Upper lobe of left lung (tissue), 4 donors: ENCODE measurements around the gene SYNGR1.

Source experiments
- CTCF ChIP-seq, 6 experiments: fragments of 450-650 bp in 4 of 6; fragments of 200-600 bp in 2 of 6; sonication (generic) in 2 of 6; IDR thresholded peaks; one replicate each; pipeline ENCODE4 v1.5.1; 2016 to 2019; ENCODE audit warnings: antibody characterized with exemption in 6 of 6
- EP300 ChIP-seq, 4 donors: sonication (generic); formaldehyde crosslinking; IDR thresholded peaks; one replicate each; pipeline ENCODE4 v1.5.1; 2017; ENCODE audit warnings: antibody characterized with exemption in 4 of 4, control low read depth in 2 of 4
- POLR2A ChIP-seq, 4 donors: fragments of 450-650 bp; IDR thresholded peaks; one replicate each; pipeline ENCODE4 v1.5.1; 2016 to 2017; ENCODE audit warnings: antibody characterized with exemption in 4 of 4, mild to moderate bottlenecking in 2 of 4

GRCh38 chr22:39384750-39385480 is 35.1 kb downstream of the SYNGR1 start:
- TF ChIP-seq EP300 (IDR thresholded peaks at IDR 0.05) (no peak), CTCF (IDR thresholded peaks at IDR 0.05) (no peak), POLR2A (IDR thresholded peaks at IDR 0.05) (no peak)
